Left kidney (tissue), 2 donors: ENCODE results near the gene RELCH. TPM values are rescaled to one million over a fixed set of nuclear protein-coding genes. Genes with fewer than 3 reads are reported as not detected.

Experiments used
- DNase-seq: peaks from one replicate; pipeline ENCODE4 v3.0.0-alpha.2; 2013
- polyA plus RNA-seq: library from polyadenylated mRNA; unstranded; fragments of 120-200 nt; gene quantifications from one replicate; pipeline ENCODE4 v1.2.1, GENCODE V29; 2013; ENCODE audit not compliant: insufficient read length

RELCH gene
- polyA plus RNA-seq, 1 donor = 41.1 TPM

GRCh38 chr18:62337336-62337735 lies 150.3 kb downstream of the RELCH start:
- no peak for DNase-seq

- no peak for DNase-seq
Measured at GRCh38 chr18:62338446-62339105, 151.5 kb downstream of the RELCH start.

- no peak for DNase-seq
Measured at GRCh38 chr18:62339106-62339988, 152.3 kb downstream of the RELCH start.

DNA sequence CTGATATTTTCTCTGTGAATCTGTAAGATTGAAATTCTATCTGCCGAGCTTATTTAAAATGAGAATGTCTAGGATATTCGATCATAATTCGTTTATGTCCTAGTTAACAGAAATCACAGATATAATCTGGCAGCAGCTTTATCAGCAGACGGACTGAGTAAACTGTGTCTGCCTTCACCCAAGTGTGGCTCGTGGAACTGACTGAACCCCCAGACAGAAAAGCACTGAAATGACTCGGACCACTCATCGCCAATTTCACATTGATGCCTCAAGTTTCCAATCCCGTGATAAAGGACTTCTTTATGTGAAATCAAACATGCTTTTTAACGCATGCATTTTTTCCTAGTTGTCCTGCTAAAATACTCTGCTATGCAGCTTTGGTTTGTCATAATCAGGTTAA lies 153.9 kb downstream of the RELCH start:
- no peak for DNase-seq

DNA sequence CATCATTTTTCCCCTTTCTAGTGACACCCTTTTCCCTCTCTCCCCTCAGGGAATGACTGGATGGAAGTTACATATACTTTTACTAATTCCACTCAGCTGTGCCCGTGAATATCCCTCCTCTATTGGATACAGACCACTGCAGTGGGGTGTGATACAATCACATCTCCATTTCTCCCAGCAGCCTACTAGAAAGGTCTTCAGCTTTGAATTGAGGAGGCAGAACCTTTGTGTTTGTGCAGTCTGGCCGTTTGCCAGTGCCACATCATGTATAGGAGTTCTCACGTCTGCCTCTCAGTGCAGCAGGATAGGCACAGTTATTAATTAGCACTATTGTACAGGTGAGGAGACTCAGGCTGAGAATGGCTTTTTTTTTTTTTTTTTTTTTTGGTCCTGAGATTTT lies 154.4 kb downstream of the RELCH start:
- DNase-seq = no peak

DNA sequence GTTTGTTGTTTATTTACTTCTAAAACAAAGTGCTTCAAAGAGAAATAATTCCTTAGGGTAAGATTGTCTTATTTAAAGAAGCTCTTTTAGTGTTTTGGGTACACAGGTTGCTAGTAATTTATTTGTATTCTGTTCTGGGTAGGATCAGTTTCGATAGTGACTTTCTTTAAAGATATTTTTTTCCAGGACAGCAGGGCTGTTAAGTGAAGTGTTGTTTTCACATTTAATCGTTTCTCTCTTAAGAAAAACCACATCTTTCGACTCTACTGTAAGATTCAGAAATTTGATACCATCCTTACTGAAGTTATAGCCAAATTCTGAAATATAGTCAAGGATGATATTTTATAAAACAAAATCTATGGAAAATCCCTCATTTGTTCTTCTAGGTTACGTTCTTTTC lies 155.8 kb downstream of the RELCH start:
- DNase-seq = no peak

GRCh38 chr18:62343316-62343715 lies 156.3 kb downstream of the RELCH start:
- no peak for DNase-seq

- no peak for DNase-seq
Measured at GRCh38 chr18:62345909-62346308, 158.9 kb downstream of the RELCH start.

DNA sequence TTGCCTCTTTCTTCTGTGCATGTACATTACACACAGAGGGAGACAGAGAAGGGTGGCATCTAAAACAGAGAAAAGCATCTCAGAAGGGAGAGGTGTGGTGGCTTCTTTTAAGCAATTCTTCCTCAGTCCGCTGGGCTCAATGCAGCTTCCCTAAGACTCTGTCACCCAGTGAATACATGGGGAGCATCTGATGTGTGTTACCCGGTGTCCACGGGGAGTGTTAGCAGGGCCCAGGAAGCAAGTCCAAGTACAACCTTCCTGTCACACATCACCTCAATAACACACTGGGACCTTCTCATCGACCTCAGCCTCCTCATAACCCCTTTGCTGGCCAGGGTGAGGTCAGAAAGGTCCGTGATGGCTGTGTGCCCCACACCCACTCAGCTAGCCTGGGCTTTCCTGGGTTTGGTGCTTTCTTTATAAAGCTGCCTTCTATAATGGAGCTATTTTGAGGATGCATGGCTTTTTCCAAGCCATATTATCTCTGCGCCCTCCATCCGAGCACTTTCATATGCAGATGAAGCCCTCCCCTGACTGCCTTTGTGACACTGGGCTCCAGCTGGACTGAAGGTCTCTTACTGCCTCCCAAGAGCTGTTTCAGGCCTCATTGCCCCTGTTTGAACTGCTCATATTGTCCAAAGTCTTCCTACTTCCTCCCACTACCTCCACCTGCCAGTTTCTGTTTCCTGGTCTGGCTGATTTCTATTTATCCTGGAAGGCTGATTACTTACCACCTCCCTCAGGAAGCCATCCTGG lies 159.5 kb downstream of the RELCH start:
- no peak for DNase-seq

DNA sequence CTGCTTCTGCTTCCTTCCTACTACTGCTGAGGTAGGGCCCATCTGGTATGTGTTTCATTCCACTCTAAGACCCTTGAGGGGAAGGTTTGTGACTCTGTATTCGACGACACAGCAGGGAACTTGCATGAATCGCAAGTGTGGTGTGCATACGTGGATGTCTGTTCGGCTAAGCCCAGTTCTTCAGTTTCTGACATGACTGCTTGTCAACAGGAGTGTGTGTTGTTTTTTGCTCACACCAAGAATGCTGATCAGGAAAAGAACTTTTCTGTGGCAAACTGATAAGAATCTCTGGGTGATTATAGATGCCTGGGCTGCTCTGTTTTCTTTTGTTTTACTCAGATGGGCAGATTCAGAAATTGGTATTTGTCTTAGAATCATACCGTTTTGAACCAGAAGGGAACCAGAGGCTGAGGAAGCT lies 160.0 kb downstream of the RELCH start:
- DNase-seq = no peak

DNA sequence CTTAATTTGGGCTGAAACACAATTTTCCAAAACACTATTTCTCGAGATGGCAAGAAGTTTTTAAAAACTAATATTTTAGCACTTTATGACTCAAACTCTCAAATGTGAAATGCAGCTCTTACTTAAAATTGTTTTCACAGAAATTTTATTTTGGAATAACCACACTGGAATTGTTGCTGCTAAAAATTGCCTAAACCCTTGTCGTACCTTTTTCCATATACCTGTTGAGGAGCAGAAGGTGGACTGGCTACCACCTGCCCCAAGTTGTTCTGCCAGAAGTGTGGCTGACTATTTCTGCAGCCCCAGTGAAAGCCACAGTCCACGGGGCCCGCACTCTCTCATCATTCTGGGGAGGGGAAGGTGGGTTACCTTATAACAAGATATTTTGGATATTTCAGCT lies 161.4 kb downstream of the RELCH start:
- no peak for DNase-seq

DNA sequence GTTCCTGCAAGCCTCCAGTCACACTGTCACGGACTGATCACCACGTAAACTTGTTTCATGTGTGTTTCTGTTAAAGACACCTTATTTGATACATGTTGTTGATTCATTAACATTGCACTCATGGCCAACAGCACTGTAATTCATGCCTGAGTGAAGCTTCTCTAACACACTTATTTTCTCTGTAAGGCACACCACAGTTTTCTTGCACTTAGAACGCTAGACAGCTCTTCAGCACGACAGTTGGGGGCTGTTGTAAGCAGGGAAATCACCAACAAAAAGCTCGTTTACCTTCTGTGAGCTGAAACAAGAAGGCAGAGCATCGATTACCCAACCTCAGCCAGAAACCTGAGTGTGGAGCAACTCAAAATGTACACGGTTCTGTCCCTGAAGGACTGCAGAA lies 166.1 kb downstream of the RELCH start:
- DNase-seq = no peak

- DNase-seq = no peak
Measured at GRCh38 chr18:62354151-62354550, 167.1 kb downstream of the RELCH start.

DNA sequence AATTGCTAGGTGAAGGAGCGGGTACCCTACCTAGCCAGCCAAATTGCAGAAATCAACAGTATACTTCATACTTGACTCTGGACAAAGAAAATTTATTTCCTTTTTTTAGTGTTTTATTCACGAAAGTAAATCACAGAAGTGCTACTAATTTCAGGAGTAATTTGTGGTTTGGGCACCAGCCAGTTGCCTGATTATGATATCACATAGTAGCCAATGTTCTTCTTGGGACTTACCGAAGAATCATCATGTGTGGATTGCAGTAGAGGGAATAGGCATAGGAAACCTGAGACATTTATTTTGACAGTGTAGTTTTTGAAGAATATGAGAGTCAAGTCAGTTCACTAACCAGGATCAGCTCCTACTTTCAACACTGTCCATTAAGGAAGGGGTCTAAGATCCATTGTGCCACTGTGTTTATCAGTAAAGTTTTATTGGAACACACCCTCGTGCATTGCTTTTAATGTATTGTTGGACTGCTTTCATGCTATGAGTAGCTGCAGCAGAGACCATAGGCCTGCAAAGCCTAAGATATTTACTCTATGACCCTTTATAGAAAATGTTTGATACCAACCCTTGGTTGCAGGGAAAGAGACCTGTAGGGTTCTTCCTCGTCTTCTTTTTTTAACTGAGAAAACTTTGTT lies 170.1 kb downstream of the RELCH start:
- no peak for DNase-seq

Other genes starting within 250 kb of the RELCH start
- 30.3 TPM for gene PIGN, start 199 bp upstream of the RELCH start, polyA plus RNA-seq
- 2.8 TPM for gene TNFRSF11A, start 138.1 kb downstream of the RELCH start, polyA plus RNA-seq